Erythroblast (primary cell): ENCODE measurements around the gene BLMH.

Experiments used
- GATA1 ChIP-seq: IDR thresholded peaks from 2 replicates; pipeline ENCODE4 v1.6.1; 2011; ENCODE audit warnings: low read depth, mild to moderate bottlenecking, control low read depth, low read length, moderate library complexity
- POLR2A ChIP-seq: IDR thresholded peaks from 2 replicates; pipeline ENCODE4 v1.6.1; 2011; ENCODE audit warnings: mild to moderate bottlenecking, low read length

DNA sequence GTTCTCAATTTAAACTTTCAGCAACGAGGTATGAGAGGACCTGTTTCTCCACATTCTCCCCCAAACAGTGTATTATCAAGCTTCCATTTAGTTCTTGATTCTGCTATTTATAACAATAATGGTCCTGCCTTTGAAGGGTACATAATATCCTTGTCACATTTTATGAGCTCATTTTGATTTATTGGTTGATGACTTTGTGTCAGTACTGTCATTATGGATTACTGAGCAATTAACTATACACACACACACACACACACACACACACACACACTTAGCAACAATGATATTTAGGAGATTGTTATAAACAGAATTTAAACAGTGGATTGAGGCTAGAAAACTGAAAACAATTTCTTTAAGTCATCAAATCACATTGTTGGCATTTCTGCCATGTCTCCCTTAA is 35.1 kb upstream of the BLMH start:
- TF ChIP-seq POLR2A (no peak), GATA1 (no peak)
